HG02870 (cell line): ENCODE measurements around the gene AUP1.
"Not testable (repeated sequence)": the region's sequence is repeated elsewhere in the genome, so short reads cannot be mapped to it uniquely, and the experiment has no call there.

Source experiments
- ATAC-seq: cut with Tn5 transposase; IDR thresholded peaks from one replicate; pipeline ENCODE4 v1.9.1; 2021; ENCODE audit warnings: mild to moderate bottlenecking, moderate library complexity; ENCODE audit not compliant: unreplicated experiment

AUP1 gene

GRCh38 chr2:74529357-74530238 is at the start of gene AUP1, which contains the start of gene HTRA2:
TSS of gene AUP1 (minus strand) at chr2:74529706. CDS start at chr2:74529629, 77 bp downstream.
TSS of gene HTRA2 (plus strand) at chr2:74529933. CDS start at chr2:74530007, 74 bp downstream.
- peak; percentile 73 for ATAC-seq

GRCh38 chr2:74578408-74578807 is 48.9 kb upstream of the AUP1 start:
- ATAC-seq: peak; percentile 55

- ATAC-seq: peak; percentile 48
Measured at GRCh38 chr2:74577448-74577847, 47.9 kb upstream of the AUP1 start.

- ATAC-seq: no peak
Measured at GRCh38 chr2:74576863-74577229, 47.3 kb upstream of the AUP1 start.

- ATAC-seq: no peak
Measured at GRCh38 chr2:74576211-74576862, 46.8 kb upstream of the AUP1 start.

- ATAC-seq: no peak
Measured at GRCh38 chr2:74575320-74575719, 45.8 kb upstream of the AUP1 start.

GRCh38 chr2:74573747-74574562 is 44.4 kb upstream of the AUP1 start:
- peak; percentile 29 for ATAC-seq

- no peak for ATAC-seq
Measured at GRCh38 chr2:74572178-74572925, 42.8 kb upstream of the AUP1 start.

- peak; percentile 79 for ATAC-seq
Measured at GRCh38 chr2:74571058-74571457, 41.6 kb upstream of the AUP1 start.

- ATAC-seq: no peak
Measured at GRCh38 chr2:74569686-74570085, 40.2 kb upstream of the AUP1 start.

- ATAC-seq: no peak
Measured at GRCh38 chr2:74567881-74568280, 38.4 kb upstream of the AUP1 start.

- ATAC-seq: no peak
Measured at GRCh38 chr2:74566754-74567085, 37.2 kb upstream of the AUP1 start.

GRCh38 chr2:74566076-74566753 is 36.7 kb upstream of the AUP1 start:
- no peak for ATAC-seq

- ATAC-seq: no peak
Measured at GRCh38 chr2:74564222-74564621, 34.7 kb upstream of the AUP1 start.

GRCh38 chr2:74562126-74562775 is 32.7 kb upstream of the AUP1 start:
- no peak for ATAC-seq

GRCh38 chr2:74561022-74561421 is 31.5 kb upstream of the AUP1 start:
- not testable (repeated sequence) for ATAC-seq

GRCh38 chr2:74560591-74560990 is 31.1 kb upstream of the AUP1 start:
- no peak for ATAC-seq

GRCh38 chr2:74559912-74560311 is 30.4 kb upstream of the AUP1 start:
- ATAC-seq: no peak
